ENCODE measurements around the gene SIK2.
"Not testable (repeated sequence)": the region's sequence is repeated elsewhere in the genome, so short reads cannot be mapped to it uniquely, and the experiment has no call there.

Gene SIK2

DNA sequence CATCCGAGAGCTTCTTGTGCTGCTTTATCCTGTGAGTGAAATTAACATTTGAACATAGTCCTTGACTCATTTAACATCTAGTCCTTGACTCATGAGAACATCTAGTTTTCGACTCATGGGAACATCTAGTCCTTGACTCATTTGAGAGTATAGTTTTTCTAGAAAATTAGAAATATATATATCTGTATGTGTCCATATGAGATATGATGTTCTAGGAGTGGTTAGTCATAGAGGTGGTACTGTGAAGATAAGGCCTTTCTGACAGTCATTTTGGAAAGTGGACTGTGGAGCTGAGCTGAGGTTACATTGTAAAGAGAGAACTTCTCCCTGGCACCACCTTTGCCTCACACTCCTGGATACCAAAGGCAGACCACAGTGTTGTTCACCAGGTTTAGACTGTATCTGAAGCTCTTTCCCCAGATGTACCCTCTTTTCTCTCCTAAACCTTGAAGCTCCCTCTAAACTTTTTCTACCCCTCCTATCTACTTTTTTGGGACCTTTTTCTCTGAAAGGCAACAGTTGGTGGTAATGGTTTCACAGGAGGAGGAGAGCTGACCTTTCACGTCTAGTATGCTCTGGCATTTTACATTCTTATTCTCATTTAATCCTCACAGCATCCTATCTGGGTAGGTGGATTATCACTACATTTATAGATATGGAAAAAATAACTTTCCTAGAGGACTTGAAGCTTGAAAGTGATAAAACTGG lies 96.8 kb downstream of the SIK2 start:
- DNase-seq (ENCODE audit: low read depth): no peak

DNA sequence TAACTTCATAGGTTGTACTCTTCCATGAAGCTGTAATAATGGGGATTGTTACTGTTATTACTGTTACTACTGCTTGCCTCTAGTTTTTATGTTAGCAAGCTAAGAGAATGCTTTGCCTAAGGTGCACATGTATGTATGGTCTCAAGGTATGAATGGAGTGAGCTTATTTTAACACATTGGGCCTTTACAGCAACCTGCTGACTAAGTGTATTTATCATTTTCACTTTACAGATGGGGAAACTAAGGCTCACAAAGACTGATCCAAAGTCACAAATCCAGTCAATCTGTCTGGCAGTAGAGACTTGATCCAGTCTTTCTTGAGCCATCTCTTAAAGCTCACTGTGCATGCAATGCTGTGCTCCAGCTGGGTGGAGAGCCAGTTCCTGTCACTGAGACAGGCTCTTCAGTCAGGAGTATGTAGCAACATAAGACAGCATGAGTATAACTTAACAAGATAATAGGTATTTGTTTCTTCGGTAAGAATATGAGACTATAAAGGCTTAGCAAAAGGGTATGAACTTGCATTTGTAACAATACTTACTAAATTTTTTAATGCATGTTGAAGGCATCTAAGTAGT lies 97.4 kb downstream of the SIK2 start:
- DNase-seq (ENCODE audit: low read depth): no peak

DNA sequence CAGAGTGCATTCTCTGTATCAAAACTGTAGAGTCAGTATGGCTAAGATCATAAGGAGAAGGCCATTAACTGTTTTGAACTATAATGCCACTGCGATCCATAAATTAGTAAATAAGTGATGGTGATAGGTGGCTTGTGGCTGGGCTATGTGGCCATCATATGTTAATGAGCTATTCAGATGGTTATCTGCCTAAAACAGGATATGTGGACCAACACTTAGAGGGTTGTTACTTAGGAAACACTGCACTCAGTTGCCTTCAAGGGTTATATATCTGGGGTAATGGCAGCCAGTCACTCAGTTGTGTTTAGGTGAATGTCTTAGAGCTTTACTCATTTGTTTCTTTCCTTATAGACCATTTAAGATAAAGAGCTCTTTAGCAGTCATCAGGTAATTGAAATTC lies 97.9 kb downstream of the SIK2 start:
- no peak for DNase-seq (ENCODE audit: low read depth)

DNA sequence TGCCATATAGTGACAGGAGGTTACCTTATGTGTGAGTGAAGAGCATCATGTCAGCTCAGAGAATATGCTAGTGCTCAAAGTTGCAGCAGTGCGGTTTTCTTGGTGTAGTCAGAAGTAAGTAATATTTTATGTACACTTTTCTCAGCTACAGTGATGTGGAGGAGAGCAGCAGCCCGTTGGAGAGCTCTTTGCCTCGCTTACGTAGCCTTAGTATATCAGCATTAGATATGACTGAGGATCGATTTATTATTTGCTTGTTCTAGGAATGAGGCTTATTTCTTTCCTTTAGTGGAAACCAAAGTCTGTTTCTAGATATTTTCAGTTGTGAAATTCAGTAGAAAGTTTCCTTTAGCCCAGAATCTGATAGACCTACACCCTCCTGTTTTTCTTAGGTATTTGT lies 100.4 kb downstream of the SIK2 start:
- no peak for DNase-seq (ENCODE audit: low read depth)

DNA sequence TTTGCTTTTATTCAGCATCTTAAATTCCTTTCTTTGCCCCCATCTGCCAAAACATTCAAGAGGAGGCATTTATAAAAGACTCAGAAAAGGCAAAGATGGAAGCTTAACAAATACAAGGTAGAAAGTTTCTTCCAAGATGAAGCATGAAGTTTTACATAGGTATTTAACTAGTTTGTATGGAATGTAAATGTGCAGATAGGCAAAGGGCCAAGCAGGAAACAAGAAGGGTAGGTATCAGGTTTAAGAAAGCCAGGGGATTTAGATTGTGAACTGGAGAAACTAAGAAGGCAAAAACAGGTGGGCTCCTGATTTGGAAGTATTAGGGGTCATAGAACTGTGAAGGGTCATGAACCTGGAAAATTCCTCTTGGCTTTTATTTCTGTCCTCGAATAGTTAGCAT lies 101.3 kb downstream of the SIK2 start:
- DNase-seq (ENCODE audit: low read depth): no peak

DNA sequence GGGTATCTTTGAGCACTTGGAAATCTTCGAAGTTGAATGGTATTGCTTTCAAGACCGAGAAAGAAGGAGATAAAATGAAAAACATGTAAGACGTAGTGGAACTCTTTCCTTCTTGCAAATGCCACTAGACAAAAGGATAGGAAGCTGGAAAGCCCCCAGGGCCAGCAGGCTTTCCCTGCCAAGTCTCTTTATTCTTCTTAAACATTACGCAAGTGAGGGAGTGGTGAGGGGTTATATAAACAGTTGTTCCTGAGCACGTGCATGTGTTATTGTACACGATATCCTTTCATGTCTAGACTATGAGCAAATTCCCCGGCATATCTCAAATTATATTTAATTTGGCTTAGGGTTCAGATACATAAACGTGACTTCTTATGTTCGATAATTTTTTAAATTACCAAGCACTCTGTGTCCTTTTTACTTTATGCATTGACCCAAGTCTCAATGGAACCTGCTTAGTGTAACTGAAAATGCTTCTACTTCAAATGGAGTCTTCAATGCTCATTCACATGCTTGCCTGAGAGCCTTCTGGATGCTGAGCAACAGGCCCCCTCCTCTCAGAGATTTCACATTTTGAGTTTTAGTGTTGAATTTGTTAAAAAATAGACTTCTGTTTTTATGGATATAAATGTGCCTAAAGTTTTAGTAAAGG lies 104.9 kb downstream of the SIK2 start:
- DNase-seq (ENCODE audit: low read depth): no peak

DNA sequence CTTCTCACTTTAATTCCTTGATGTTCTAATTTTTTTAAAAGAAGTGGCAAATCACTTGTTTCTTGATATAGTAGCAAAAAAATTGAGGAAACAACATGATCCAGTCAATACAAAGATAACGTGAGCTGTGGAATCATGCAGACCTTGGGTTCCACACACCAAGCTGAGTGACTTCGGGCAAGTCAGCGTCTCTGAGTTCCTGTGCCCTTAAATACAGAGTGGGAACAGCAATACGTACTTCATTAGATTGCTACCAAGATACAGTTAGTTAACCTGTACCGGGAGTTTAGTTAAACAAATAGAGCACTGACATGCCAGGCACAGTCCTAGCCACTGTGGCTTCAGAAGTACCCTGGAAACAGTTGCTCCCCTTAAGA lies 105.4 kb downstream of the SIK2 start:
- no peak for DNase-seq (ENCODE audit: low read depth)

DNA sequence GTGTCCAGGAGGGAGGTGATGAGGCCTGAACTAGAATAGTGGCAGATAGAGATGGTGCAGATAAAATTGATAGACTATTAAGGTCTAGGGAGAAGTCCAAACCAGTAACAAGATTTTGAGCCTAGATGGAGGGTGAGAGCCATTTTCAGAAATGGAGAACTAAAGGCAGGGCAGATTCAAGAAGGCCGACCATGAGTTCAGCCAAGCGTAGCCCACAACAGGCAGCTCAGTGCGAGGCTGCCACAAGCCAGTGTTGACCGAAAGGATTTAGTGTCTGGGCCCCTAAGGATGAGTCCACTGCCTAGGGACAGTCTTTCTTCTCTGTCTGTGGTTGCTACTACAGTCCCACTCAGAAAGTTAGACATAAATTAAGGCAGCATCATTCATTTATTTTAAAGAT lies 112.3 kb downstream of the SIK2 start:
- DNase-seq (ENCODE audit: low read depth): no peak

DNA sequence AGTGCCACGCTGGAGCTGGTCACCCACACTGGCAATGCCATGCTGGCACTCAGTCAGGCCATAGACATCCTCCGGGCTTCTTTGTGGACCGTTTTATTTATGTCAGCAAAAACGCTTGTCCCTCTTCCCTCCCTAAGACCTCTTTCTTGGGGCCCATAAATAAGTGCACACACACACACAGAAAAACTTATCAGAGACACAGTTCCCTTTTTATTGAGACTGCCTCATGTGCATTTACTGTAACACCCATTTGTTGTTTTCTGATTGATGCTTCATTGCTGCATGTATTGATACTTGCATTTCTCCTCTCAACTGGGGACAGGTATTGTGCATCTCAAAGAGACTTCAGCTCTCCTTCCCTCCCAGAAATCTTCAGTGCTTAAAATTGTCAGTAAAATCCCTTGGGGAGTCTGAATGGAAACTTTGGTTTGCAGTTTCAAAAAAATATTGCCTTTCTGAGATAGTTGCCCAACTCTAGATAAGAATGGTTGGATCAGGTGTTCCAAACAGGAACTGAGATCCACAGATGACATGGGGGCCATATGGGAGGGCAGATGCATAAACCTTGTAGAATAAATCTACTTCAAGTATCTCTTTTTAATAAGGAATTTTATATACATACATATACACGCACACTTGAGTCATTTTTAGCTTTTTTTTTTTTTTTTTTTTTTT lies 113.0 kb downstream of the SIK2 start:
- DNase-seq (ENCODE audit: low read depth): no peak

DNA sequence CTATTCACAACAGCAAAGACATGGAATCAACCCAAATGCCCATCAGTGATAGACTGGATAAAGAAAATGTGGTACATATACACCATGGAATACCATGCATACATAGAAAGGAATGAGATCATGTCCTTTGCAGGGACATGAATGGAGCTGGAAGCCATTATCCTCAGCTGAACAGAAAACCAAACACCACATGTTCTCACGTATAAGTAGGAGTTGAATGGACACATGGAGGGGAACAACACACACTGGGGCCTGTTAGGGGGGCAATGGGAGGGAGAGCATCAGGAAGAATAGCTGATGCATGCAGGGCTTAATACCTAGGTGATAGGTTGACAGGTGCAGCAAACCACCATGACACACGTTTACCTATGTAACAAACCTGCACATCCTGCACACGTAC lies 115.4 kb downstream of the SIK2 start:
- DNase-seq (ENCODE audit: low read depth): not testable (repeated sequence)

DNA sequence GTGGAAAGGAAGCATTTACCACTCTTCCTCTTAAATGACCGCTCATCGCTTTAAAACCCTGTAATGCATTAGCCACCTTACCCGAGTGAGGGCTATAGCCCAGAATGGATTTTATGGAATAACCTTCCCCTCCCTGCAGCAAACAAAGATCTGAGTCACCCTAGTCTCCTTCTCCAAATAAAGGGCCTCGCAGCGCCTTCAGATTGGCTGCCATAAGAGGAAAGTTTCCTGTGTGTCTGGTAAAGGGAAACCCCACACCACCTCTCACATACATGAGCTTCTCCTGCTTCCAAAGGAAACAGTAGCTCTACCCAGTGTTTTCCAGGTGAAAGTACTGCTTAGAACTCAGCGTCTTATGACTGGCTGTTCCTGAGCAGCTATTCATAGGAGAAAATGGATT lies 116.2 kb downstream of the SIK2 start:
- DNase-seq (ENCODE audit: low read depth): no peak

DNA sequence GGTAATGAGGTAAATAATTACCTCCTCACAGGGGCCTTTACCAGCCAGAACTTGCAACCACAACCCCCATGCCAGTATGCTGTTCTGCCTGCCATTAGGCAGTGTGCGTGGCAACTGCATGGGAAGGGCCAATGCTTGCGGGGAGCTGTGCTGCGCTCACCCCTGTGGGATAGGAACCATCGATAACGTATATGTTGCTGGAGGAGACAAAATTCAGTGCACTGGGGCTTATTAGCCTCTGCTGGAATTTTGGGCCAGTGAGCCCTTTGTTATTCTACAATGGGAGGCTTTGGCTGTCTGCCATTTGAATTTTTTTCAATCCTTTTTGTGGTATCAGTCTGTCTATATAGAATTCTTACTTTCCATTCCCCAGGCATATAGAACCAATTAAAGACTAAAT lies 116.6 kb downstream of the SIK2 start:
- DNase-seq (ENCODE audit: low read depth): no peak

DNA sequence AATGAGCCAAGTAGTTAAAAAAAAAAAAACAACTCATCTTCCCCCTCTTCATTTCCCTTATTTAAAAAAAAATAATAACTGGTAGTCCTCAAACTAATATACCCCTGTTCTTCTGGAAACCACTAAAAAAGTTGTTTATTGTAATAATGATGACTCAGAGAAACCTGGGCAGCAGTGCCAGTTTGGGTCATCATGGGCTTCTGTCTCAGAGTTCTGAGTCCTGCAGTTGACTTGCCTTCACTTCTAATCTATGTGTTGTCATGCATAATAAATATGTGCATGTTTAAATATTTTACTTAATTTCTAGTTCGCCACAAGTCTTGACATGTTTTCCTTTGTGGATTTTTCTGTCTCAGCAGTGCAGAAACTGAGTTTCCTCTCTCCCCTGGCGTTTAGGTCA lies 117.1 kb downstream of the SIK2 start:
- no peak for DNase-seq (ENCODE audit: low read depth)

DNA sequence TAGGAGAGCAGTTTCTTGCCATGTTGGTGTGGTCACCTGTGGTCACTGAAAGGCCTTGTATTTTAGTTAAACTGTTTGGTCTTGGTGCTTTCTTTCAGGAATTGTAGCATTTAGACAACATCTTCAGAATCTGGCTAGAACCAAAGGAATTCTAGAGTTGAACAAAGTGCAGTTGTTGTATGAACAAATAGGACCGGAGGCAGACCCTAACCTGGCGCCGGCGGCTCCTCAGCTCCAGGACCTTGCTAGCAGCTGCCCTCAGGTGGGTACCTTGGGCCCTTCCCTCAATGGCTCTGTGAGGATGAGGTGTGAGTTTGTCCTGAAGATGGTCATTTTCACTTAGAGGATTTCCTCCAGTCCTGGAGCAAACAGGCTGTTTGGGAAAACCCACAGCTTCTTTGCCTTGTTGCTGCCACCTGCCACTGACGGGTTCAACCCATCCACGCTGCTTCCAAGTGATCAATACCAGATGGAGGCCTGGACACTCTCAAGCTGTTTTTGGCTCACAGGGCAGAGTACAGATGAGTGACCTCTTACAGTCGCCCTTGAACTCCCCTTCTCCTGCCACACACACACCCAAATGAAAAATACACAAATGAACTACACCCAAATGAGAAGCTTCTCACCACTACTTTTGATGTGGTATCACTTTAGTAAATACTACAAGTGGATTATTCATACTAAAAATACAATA lies 118.7 kb downstream of the SIK2 start:
- no peak for DNase-seq (ENCODE audit: low read depth)

DNA sequence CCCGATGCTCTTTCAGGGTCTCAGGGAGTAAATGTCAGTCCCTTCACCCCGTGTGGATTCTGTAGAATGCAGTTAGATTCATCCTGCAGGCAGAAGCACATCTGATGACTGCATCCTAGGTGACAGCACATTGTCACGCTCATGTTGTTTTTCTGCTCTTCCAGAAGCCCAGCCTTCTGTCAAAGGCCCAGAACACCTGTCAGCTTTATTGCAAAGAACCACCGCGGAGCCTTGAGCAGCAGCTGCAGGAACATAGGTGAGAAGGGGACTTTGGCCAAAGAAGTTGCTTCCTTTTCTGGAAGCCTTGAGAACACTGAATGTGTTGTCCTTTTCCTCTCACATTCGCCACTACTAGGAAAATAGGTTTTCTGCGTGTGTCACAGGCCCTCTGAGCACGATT lies 120.3 kb downstream of the SIK2 start:
- DNase-seq (ENCODE audit: low read depth): no peak

DNA sequence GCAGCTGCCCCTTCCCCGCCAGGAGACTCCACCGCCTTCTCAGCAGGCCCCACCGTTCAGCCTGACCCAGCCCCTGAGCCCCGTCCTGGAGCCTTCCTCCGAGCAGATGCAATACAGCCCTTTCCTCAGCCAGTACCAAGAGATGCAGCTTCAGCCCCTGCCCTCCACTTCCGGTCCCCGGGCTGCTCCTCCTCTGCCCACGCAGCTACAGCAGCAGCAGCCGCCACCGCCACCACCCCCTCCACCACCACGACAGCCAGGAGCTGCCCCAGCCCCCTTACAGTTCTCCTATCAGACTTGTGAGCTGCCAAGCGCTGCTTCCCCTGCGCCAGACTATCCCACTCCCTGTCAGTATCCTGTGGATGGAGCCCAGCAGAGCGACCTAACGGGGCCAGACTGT lies 121.3 kb downstream of the SIK2 start:
- DNase-seq (ENCODE audit: low read depth): no peak

DNA sequence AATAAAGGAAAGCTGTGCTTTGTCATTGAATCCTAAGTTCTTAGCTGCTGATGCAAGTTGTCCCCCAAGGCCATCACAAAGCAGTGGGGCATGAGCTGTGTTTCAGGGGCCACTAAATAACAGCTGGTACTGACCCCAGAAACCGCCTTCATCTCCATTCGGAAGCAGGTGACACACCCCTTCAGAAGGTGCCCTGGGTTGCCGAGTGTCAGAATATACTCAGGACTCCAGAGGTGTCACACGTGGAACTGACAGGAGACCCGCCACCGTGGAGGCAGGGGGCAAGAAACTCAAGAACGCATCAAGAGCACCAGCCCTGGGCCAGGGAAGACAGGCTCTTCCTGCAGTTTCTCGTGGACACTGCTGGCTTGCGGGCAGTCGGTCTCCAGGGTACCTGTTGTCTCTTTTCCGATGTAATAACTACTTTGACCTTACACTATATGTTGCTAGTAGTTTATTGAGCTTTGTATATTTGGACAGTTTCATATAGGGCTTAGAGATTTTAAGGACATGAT lies 122.4 kb downstream of the SIK2 start:
- no peak for DNase-seq (ENCODE audit: low read depth)

DNA sequence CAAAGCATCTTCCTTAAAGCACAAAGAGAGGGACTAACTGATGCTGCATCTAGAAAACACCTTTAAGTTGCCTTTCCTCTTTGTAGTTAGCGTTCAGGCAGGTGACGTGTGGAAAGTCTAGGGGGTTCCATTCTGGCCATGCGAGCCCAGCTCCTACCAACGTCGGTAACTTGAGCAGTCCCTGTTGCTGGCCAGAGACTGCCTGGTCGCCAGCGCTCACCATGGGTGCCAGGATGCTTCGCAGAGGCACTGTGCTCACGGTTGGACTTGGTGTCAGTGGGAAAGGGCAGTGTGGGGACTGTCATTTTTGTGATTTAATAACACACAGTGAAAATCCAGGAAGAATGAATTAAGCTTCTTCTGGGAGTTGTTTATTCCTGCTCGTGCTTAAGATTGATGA lies 123.4 kb downstream of the SIK2 start:
- DNase-seq (ENCODE audit: low read depth): no peak

DNA sequence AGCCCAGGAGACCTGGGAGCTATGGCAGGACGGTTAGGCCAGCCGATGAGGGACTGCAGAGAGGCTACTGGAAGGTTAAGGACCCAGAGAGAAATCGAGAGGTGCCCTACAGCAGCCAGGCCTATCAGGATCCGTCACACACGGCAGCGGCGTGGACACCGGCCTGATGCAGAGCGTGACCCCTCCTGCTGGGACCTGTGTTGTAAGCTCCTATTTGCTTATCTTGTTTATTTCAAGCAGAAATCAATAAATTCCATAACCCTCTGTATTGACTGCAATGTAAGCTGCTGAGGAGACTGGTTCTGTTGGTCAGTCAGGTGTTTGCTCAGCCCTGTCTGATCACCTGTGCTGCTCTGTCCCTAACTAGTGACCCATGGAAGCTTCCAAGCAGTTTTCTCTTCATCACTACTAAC lies 124.1 kb downstream of the SIK2 start:
- no peak for DNase-seq (ENCODE audit: low read depth)

DNA sequence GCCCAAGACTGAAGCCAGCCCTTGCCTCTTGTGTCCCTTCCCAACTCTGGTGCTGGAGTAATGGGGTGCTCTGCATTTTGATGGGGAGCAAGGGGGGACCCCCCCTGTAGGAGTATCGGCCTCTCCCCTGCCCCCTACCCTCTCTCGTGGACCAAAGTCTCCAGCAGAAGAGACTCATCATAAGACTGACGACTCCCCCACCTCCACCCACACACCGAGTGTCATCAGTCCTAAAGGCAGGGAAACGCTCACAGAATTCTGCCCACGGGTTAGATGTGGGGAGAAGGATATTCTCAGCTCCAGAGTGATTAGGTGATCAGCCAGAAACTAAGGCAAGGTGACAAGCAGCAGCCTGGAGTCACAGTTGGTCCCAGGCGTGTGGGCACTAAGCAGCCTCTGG lies 125.2 kb downstream of the SIK2 start:
- DNase-seq (ENCODE audit: low read depth): no peak

DNA sequence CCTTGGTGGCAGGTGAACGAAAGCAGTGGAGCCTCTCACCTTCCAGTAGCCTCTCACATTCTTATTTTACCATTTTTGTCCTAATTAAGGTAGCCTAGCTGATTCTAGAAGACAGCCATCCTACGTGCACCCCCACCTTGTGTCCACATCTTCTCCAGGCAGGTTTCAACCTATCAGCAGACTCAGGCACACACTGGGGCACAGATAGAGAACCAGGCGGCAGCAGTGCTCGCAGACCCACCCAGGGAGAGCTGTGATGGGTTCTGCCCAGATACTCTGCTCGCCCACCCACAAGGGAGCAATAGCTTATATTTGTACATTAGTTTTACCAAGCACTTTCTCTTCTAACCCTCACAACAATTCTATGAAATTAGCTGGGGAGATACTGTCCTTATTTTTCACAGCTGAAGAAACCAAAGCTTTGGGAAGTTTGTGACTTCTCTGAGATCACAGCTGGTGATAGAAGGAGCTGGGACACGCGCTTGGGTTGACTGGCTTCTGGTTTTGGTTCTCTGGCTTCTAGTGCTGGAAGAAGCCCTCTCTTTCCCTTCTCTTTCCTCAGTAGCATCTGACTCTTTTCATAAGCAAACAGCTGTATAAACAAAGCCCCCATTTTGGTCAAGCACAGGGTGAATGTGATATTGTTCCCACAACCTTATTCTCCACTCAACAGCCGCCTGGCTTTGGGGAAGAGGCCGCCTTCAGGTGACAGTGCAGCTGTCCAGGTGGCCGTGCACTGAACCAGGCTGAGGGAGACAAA lies 127.0 kb downstream of the SIK2 start:
- DNase-seq (ENCODE audit: low read depth): no peak

DNA sequence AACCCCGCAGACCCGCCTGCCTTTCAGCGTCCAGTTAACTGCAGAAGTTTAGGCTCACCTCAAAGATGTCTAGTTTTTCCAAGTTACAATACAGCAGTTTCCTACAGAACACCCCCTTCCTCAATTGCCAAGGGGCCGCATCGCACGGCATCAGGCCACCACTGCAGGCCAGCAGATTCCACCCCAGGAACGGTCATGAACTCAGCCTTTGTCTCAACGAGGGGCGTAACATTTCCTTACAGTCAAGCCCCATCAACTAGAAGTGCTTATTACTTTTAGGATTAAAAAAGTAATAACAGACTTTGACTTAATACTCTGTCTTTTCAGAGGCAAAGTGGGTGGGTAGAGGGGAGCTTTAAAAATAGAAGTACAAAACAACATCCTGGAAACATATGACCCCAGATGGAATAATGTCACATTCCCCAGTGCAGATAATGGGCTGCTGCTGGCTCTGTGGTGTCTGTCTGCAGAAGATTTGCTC lies 127.6 kb downstream of the SIK2 start:
- DNase-seq (ENCODE audit: low read depth): no peak

Data from stimulated activated CD8-positive, alpha-beta memory T cell treated with anti-CD3 and anti-CD28 coated beads, Interleukin-15, amount 100 ng/mL, for 1 hour (primary cell).